Activated T-helper 9 cell treated with anti-CD3 and anti-CD28 coated beads, Interleukin-2, amount 50 U/mL, for 16 hours (primary cell): Measurements from ENCODE around the gene P3H4.
A peak's percentile ranks its signal among the peaks of the same experiment; 100 is the strongest.
"Not testable (repeated sequence)": the region's sequence is repeated elsewhere in the genome, so short reads cannot be mapped to it uniquely, and the experiment has no call there.

ENCODE experiments used
- DNase-seq: peaks from one replicate; pipeline ENCODE4 v3.0.0-alpha.2; 2020; ENCODE audit warnings: low read depth

The P3H4 gene

DNA sequence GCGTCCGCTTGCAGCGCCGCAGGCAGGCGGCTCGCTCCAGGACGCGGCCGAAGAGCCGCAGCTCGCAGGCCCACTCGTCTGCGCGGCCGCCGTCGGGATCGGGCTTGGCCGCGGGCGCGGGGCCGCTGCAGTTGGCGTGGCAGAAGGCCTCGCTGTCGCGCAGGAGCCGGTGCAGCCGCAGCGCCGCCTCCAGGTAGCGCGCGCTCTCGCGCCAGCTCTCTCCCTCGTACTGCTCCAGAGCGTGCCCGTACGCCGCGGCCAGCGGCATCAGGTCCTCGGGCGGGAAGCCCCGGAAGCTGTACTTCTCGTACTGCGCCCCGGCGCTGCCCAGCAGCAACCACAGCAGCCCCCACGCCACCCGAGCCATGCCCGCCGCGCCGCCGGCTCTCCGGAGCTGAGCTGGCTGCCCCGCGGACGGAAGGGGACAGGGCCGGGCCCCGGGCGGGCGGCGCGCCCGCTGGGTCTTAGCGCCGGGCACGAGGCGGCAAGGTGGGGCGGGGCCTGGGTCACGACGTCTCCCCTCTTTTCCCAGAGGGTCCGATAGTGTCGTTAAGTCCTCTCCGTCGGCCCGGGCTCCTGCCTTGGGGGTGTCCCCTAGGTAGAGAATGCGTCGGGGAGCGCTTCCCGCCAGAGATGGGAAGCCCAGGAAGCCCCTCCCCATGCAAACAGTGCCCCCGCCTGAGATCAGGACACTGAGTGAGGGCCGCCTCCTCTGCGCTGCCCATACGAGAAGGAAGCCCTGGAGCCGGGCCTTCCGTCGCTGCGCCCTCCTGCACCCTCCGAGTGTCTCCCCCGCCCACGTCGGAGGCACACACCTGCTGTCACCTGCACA, at the start of gene P3H4:
Gene P3H4 (minus strand): TSS at position 401 of the 832 bp plus-strand sequence. CDS start 34 bp downstream, at position 367.
- peak; percentile 63 for DNase-seq

- DNase-seq = no peak
These were observed 48.6 kb upstream of the P3H4 start for GRCh38 chr17:41860254-41860931.

DNA sequence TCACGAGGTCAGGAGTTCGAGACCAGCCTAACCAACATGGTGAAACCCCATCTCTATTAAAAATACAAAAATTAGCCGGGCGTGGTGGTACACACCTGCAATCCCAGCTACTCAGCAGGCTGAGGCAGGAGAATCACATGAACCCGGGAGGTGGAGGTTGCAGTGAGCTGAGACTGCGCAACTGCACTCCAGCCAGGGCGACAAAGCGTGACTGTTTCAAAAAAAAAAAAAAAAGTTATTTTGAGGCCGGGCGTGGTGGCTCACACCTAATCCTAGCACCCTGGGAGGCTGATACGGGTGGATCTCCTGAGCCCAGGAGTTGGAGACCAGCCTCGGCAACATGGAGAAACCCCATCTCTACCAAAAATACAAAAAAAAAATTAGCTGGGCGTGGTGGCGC, 39.6 kb upstream of the P3H4 start:
- DNase-seq = not testable (repeated sequence)

DNA sequence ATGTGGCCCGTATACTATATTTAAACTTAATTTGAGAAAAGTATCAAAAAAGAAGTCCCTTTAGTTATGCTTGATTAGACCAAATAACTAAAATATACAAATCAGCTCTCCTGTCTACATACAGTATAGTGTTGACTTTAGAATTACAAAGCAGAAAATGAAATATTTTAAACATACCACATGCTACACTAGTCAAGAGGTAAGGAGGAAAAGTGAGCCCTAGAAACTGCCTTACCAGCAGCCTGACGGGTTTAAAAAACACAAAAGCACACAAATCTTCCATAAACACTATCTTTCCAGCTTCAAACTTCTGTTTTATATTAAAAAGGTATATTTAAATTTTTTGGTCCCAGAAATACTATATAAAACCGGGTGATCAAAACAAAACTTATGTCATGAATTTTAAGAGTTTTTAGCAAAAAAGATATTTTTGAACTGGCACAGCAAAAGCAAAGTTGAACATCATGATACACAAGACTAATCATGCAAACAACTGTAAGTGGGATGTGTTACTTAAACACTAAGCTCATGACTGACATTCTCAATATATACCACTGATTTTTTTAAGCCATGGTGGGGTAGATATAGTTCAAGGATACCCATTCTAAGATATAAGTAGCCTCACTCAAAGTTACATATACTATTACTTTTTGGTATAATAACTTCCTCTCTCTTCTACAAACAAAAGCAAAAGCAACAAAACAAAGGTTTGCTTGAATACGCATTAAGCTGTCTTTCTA, 37.7 kb upstream of the P3H4 start:
- DNase-seq = no peak

DNA sequence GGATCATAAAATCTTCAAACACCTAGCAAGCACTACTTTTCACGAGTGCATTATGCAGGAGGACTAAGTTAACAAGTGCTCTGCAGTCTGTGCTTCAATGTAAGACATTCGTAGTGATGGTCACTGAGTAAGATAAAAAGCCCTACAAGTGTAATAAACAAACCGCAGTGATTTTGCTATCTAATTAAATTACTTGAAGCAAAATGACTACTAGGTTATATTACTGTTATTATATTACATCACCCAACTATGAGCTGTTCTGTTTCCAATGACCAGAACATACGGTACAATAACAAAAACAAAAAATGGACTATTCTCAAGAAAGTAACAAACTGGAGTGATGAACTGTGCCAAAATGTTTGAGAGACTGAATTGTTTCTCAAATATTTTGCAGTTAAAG, 37.0 kb upstream of the P3H4 start:
- no peak for DNase-seq

DNA sequence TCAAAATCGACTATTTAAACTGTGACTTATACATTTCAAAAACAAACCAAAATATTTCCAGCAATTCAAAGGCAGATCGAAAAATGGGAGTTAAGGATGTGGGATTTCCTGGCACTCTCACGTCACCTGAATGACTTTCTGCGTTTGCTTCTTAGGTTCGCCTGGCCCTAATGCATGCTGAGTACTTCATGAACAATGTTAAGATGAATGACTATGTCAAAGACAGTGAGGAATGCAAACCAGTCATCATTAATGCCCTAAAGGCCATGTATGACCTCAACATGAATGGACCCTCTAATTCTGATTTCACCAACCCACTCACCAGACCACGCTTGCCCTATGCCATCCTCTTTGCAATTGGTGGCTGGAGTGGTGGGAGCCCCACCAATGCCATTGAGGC, 33.2 kb upstream of the P3H4 start:
- DNase-seq = no peak

DNA sequence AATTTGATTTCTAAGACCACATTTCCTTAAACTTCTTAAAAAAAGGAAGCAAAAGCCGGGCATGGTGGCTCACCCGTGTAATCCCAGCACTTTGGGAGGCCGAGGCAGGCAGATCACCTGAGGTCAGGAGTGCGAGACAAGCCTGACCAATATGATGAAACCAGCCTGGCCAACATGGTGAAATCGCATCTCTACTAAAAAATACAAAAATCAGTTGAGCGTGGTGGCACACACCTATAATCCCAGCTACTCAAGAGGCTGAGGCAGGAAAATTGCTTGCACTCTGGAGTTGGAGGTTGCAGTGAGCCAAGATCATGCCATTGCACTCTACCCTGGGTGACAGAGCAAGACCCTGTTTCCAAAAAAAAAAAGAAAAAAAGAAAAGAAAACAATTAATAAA, 29.0 kb upstream of the P3H4 start:
- not testable (repeated sequence) for DNase-seq

DNA sequence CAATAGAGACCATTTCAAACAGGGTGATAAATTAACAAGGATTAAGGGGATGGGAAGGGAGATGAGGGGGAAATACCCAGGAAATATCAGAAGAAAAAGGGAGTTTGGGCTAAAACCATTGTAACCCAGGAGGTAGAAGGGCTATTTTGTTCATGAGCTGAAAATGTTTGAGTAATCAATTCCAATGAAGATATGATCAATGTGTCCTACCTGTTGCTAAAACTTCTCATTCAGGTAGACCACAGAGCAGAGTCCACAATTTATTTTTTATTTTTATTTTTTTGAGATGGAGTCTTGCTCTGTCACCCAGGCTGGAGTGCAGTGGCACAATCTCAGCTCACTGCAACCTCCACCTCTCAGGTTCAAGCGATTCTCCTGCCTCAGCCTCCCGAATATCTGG, 27.7 kb upstream of the P3H4 start:
- DNase-seq = not testable (repeated sequence)

DNA sequence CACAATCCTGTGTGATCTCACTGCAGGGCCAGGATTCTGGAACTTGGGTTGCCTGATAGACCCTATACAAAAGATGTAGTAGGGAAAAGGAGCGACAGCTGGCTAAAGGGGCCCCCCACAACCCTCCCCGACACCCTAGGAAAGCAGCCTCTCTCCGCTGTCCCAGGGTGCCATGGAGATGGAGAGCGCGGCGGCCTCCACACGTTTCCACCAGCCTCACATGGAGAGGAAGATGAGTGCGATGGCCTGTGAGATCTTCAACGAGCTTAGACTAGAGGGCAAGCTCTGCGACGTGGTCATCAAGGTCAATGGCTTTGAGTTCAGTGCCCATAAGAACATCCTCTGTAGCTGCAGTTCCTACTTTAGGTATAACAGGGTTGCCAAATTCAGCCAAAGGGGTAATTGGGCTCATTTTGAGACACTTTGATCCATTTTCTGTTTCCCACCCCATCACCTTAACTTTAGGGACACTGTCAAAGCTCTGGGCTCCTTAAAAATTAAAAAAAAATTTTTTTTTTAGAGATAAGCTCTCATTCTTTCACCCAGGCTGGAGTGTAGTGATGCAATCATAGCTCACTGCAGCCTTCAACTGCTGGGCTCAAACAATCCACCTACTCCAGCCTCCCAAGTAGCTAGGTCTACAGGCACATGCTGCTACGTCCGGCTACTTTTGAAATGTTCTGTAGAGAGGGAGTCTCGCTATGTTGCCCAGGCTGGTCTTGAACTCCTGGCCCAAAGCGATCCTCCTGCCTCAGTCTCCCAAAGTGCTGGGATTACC, 26.2 kb upstream of the P3H4 start, which contains the start of gene KLHL10:
Gene KLHL10 (plus strand): TSS at position 65 of the 778 bp plus-strand sequence. CDS start 108 bp downstream, at position 173.
- no peak for DNase-seq

GRCh38 chr17:41836550-41837196, 24.9 kb upstream of the P3H4 start:
- no peak for DNase-seq

GRCh38 chr17:41835800-41836549, 24.2 kb upstream of the P3H4 start, which contains the start of gene NT5C3B:
Gene NT5C3B (minus strand): TSS chr17:41836232. CDS start chr17:41836193, 39 bp downstream.
- peak; percentile 36 for DNase-seq

DNA sequence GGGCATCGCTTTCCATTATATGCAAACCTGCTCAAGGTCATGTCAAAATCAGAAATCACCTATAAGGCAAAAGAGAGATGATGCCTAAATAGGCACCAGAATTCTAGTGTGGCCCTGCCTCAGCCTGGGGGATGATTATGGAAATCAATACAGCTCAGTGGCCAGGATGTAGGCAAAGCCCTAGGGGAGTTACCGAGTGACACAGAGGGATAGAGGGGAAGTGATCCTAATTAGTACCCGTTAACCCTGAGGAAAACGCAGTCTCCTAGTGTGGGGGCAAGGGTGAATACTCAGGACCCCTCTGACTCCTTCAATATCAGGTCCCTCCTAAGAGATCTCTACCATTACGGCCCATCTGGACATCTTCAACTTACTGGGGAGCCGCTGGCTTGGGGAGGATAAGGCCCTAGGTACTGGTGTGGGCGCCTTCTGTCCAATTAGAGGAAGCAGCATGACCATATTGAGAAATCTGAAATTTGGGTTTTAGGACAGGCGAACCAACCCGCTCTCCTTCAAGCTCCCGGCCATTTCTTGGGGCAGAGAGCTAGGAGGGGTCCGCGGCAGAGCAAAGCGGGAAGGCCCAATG, 23.6 kb upstream of the P3H4 start:
- DNase-seq = no peak

GRCh38 chr17:41829961-41830360, 18.2 kb upstream of the P3H4 start:
- not testable (repeated sequence) for DNase-seq

DNA sequence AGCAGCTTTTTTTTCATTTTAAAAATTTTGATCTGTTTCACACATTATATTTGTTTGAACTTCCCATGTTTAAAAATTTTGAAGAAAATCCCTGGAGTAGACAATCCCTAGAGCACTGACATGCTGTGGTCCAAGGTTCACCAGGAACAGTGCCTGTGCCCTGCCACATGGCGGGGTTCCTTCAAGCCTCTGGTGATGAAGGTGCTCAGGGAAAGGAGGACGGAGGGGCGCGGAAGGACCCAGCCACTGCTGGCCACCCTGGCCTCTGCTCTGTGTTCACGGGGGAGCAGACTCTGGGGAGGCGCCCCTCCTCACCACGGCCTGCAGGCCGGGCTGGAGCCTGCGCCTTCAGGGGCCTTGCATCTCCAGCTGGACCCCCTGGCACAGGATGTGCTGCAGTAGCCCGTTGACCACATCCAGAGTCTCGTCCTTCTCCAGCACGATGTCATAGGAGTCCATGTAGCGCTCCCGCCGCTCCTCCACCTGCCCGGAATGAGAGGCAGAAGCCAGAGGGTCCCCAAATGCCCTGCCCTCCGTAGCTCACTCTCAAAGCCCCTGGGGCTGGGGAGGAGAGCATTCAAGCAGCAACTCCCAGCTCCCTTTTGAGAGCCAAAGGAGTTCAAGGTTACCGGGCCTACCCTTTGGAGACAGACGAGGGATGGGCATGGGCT, 13.6 kb upstream of the P3H4 start:
- no peak for DNase-seq

GRCh38 chr17:41824086-41824485, 12.3 kb upstream of the P3H4 start:
- no peak for DNase-seq

GRCh38 chr17:41823580-41823979, 11.8 kb upstream of the P3H4 start:
- DNase-seq = no peak

DNA sequence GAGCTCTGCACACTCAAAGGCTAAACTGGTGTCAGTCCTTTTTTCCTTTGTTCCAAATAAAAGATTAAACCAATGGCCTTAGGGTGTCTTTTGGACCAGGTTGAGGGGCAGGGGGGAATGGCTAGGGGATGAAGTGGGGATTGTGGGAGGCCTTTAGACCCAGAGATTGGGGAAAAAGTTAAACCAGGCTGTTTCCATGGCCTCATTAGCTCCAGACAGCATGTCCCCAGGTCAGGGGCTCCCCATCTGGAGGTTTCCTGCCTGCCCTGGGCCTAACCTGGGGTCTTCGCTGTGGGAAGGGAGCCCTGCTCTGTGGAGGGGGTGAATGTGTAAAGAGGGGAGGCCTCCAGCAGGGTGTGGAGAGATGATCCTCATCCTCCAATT, 11.4 kb upstream of the P3H4 start:
- no peak for DNase-seq

- no peak for DNase-seq
These were observed 10.7 kb upstream of the P3H4 start for GRCh38 chr17:41822216-41823140.
